ENCODE results near the gene ST8SIA5.

ST8SIA5 gene

DNA sequence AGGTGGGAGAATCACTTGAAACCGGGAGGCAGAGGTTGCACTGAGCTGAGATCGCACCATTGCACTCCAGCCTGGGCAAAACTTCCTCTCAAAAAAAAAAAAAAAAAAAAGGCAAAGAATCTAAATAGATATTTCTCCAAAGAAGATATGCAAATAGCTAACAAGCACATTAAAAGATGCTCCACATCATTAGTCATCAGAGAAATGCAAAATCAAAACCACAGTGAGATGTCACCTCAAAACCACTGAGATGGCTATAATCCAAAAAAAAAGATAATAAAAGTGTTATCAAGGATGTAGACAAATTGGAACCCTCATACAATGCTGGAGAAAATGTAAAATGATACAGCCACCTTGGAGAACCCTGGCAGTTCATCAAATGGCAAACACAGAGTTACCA lies 8.4 kb downstream of the ST8SIA5 start:
- no peak for DNase-seq (ENCODE audit: low read depth in 2 of 3, low spot score in 2 of 3)

DNA sequence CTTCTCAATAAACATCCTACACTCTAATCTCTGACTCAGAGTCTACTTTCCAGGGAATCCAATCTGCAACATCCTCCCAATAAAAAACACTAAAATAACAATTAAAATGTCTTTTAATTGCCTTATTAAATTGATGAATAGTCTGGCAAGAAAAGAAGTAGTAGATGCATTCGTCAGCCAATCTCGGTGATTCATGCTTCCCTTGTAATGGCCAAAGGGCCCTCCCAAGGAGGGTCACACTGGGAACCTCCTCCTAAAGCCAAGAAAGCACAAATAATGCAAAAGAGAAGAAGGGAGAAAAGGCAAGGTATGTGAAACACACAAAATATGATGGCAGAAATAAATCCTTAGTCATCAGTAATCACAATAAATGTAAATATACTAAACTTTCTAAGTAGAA lies 16.8 kb downstream of the ST8SIA5 start:
- no peak for DNase-seq (ENCODE audit: low read depth in 2 of 3, low spot score in 2 of 3)

DNA sequence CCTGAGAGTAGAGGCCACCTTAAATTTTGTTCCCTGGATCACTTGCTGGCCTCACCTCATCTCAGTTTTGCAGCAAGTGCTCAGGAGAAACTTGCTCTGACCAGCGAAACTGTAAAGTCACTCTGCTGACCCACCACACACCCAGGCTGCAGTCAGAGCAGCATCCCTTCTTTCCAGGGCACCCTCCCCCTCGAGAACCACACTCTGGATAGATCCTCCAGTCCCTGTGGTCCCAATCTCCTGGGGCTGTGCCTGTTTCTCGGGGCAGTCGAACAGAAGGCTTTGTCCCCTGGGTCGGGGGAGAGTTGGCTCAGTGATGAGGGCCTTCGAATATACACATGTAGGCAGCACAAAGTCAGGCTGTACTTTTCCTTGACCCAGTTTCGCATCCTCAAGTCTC lies 18.4 kb downstream of the ST8SIA5 start:
- DNase-seq (ENCODE audit: low read depth in 2 of 3, low spot score in 2 of 3), result no peak

DNA sequence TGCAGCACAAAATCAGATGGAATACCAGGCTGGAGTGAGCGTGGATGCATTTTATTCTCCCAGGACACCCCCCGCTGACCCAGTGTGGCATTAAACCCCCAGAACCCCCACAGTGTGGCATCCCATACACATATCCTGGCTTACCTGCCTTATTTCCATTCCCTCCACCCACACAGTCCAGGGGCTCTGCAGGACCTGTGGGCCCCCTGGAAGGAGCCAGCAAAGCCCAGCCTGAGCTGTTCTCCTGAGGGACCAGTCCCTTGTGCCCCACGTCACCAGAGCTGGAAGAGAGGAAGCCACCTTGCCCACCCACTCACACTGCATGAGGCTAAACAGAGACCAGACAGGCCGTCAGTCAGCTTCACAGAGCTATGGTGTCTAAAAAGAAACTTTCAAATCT lies 20.1 kb downstream of the ST8SIA5 start:
- DNase-seq (ENCODE audit: low read depth in 2 of 3, low spot score in 2 of 3), result no peak

DNA sequence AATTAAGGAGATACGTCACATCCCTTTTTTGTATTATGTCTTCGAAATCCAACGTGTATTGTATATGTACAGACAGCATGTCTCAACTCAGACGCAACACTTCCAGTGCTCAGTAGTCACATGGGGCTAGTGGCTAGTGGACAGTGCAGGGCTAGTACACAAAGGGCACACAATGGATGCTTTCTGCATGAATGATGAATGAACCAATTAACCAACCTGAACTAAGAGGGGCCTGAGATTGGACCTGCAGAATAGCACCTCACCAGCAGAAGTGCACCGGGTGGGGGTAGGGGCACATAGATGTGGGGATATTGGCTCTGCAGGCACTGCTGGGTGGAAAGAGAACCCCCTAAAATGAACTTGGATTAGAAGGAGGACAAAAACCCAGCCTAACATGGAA lies 20.7 kb downstream of the ST8SIA5 start:
- no peak for DNase-seq (ENCODE audit: low read depth in 2 of 3, low spot score in 2 of 3)

DNA sequence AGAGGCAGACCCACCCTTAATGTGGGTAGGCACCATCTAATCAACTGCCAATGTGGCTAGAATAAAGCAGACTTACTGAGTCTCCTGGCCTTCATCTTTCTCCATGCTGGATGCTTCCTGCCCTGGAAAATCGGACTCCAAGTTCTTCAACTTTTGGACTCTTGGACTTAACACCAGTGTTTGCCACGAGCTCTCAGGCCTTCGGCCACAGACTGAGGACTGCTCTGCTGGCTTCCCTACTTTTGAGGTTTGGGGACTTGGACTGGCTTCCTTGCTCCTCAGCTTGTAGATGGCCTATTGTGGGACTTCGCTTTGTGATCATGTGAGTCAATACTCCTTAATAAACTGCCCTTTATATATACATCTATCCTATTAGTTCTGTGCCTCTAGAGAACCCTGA lies 21.9 kb downstream of the ST8SIA5 start:
- no peak for DNase-seq (ENCODE audit: low read depth in 2 of 3, low spot score in 2 of 3)

DNA sequence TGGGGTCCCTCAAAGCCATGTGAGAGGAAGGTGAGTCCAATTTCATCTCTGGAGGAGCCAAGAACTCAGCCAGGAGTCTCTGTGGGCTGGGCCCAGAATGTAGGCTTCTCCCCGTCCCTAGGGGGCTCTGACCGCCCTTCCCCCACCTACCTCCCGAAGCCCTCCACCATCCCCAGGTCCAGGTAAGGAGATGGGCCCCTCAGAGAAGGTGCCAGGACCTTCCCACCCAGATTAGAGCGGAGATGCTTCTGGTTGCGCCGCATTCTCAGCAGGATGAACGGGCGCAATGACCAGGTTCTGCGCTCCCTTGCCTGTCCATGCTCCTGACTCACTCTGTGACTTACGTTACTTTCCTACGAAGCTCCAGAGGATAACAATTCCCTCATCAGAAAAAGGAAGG lies 23.0 kb downstream of the ST8SIA5 start:
- no peak for DNase-seq (ENCODE audit: low read depth in 2 of 3, low spot score in 2 of 3)

DNA sequence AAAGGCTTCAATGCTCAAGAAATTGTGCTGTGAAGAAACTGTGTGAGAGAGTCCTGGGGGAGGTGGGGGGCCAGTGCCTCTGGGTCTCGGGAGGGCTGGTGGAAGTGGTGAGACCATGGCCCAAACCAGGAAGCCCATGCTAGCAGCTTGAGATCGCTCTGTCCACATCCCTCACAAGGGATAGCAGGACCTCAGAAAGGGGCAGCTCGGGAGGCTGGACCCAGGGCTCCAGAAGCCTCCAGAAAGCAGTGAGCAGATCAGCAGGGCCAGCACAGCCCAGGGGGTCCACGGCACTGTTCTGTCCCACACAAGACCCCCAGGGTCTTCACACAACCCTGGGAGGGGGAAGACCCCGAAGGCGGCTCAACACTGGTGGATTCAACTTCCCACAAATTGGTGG lies 24.1 kb downstream of the ST8SIA5 start:
- DNase-seq (ENCODE audit: low read depth in 2 of 3, low spot score in 2 of 3), result no peak

DNA sequence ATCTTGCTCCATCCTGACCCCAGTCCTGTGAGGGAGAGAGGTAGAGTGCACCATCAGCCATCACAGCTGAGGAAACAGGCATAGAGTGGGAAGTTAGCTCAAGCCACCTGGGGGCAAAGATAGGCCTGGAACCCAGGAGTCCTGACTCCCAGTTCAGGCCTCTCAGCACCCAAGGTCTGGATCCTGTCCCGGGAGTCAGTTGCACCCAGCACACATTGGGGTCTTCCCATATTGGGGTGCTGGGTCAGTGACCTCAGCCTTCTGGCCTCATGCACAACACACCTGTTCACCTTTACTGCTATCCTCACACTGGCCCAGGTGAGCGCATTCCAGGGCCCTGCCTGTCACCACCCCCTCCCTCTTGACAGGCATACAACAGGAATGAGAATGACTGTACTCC lies 24.7 kb downstream of the ST8SIA5 start:
- no peak for DNase-seq (ENCODE audit: low read depth in 2 of 3, low spot score in 2 of 3)

DNA sequence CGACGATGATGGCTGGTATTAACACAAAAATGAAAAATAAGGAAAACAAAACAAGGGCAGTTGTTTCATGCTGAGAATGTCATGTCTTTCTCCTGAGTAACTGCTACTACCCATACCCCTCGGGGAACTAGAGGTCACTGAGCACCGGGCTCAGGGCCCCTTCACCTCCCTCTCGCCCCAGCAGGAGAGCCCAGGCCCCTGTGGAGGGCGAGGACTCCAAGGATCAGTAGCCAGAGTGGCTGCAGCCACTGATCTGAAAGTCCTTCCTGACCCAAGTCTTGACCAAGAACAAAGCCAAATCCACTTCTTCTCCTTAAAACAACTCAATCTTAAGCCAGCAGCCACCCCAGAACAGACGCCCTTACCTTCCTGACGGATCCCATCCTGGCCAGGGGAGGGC lies 25.5 kb downstream of the ST8SIA5 start:
- DNase-seq (ENCODE audit: low read depth in 2 of 3, low spot score in 2 of 3), result no peak

DNA sequence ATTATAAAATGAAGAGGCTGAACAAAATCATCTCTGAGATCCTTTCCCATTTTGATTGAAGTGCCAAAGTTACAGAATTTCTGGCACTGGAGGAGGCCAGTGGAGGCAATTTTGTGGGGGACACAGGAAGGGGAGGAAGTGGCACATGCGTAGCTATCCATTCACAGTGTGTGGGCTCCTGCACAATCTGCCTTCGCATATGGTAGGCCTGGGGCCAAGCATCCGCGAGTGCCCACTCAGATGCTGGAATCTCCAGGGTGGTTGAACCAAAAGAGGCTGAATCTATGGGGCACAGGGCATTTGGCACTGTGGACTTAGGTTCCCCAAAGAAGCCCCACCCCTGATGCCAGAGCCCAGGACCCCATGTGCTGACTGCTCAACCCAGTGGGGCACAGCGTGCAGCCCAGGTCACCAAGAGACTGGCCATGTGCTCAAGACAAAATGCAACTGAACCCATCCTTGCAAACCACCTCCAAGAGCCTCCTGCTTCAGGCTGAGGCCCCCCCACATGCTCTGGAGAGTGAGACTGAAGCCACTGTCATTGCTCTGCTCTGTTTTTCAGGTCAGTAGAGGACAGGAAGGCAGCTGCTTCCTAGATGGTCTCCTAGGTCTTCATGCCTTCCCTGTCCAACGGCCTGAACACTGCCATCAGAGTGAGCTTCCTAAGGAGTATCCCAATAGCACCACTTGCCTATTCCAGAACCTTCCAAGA lies 28.5 kb downstream of the ST8SIA5 start:
- DNase-seq (ENCODE audit: low read depth in 2 of 3, low spot score in 2 of 3), result no peak

DNA sequence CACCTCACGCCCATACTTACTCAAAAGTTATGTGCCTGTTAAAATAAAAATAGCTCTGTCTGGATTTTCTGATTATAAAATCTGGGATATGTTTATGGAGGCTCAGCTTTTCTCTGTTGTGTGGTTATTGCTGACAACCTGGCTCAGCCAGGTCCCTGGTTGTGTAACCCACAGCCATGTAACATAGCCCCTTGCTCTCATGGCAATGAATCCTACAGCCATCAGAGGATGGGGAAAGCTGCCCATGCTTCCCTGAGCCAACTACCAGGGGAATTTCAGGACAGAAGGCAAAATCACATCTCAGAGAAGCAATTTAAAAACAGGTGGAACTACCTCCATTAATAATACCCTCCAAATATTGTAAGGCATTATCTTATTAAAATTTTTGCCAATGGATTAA lies 29.7 kb downstream of the ST8SIA5 start:
- DNase-seq (ENCODE audit: low read depth in 2 of 3, low spot score in 2 of 3), result no peak

DNA sequence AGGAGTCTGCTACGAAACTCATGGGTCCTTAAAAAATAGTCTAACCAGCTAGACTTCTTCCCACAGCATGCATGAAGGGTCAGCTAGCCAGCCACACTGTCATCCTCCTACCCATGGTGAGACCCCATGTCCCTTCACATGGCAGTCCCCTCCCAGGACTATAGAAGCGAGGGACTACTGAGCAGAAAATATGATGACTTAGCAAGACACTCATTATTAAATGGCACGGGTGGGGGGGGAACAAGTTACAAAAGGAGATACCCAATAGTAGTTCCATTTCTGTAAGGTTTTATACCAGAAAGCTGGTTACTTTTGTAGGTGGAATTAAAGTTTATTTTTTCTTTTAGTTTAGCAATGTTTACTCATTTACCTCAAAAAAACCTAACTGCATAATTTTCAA lies 31.5 kb downstream of the ST8SIA5 start:
- DNase-seq (ENCODE audit: low read depth in 2 of 3, low spot score in 2 of 3), result no peak

DNA sequence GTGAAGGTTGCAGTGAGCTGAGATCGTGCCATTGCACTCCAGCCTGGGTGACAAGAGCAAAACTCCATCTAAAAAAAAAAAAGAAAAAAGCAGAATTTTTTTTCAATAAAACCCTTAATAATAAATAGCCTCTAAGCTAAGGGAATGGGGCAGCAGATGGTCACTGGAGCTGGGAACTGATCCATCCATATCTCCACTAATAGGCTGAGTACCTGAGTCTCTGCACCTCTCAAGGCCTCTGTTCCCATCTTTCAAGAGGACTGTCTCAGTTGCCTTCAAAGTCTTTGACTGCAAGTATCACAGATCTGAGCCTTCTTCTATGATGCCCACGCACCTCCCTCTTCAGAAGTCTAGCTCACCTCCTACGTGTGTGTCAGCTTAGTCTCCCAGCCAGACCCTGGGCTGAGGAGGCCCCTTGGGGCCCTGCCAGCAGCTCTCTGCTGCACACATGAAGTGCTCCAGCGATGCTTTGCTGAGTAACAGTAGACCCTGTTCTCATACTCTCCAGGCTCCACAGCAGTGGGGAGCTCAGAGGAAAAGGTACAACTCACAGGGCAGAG lies 32.9 kb downstream of the ST8SIA5 start:
- DNase-seq (ENCODE audit: low read depth in 2 of 3, low spot score in 2 of 3), result no peak

DNA sequence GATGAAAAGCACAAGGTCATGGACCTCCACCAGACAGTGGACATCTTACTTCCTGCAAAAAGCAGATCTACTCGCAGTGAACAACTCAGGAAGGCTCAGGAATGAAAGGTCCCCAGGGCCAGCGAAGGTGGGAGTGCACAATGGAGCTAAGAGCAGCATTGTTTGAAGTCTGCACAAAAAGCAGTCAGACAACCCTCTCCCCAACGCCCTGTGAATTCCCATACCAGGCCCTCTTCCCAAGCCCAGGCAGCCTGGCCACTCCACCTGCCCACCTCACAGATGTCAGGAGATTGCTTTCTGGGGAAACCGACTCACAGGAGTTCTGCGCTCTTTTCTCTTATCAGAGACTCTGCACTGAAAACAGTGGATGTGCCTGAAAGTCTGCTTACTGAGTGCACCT lies 34.8 kb downstream of the ST8SIA5 start:
- DNase-seq (ENCODE audit: low read depth in 2 of 3, low spot score in 2 of 3), result no peak

DNA sequence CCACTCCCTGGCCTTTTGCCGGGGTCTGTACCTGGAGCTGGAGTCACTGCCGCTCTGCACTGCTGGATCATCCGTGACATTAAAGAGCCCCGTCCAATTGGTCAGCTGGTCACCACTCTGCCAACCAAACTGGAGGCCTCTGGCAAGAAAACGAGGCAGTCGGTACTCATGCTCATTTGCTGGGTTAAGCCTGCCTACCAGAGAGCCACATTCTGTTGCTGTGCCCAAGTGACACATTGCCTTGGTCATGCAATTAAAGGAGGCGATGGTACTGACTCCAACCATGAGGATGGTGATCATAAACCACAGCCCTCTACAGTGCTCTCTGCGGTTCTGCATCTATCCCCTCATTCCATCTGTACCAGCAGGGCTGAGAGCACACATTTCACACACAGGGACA lies 35.5 kb downstream of the ST8SIA5 start:
- no peak for DNase-seq (ENCODE audit: low read depth in 2 of 3, low spot score in 2 of 3)

DNA sequence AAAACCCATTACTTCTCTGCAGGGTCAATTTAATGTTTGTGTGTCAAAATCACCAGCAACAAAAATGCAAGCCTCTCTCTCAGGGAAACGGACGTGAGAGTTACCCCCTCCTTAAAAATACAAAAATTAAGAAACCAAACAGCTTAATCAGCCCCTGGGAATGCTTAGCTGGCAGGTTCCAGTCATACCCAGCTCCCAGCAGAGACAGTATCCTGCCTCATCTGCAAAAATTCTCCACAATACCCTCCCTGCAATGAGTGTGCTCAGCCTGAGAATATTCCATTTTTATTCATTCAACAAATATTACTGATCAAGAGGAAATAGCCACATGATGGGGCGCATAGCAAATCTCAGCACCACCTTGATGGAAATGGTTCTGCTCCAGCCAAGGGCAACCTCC lies 36.3 kb downstream of the ST8SIA5 start:
- DNase-seq (ENCODE audit: low read depth in 2 of 3, low spot score in 2 of 3), result no peak

DNA sequence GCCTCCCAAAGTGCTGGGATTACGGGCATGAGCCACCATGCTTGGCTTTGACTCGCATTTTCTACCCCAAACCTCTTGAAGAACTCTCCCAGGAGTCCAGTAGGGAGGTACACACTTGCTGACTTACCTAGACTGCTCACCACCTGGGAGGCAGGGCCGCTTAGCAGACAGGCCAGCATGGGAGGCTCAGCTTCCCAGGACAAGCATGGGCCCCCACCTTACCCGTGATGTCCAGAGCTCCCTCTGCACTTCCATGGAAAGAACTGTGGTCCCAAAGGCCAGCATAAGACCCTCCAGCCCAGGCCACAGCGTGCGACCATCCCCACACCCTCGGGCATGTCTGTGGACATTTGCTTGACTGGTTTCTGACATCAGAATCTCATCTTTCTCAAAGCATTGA lies 36.8 kb downstream of the ST8SIA5 start:
- no peak for DNase-seq (ENCODE audit: low read depth in 2 of 3, low spot score in 2 of 3)

DNA sequence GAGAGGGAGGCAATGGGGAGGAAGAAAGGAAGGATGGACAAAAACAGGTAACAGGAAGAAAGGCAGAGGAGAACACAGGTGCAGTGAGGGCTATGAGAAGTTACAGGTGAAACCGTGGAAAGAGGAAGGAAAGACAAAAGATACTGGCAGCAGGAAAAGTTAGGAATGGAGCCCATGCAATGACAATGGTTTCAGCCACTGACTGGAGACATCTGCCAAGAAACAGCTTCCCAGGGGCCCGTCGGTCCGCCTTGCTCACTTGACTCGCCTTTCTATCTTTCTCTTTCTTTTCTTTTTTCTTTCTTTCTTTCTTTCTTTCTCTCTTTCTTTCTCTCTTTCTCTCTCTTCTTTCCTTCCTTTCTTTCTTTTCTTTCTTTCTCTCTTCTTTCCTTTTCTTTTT lies 37.5 kb downstream of the ST8SIA5 start:
- no peak for DNase-seq (ENCODE audit: low read depth in 2 of 3, low spot score in 2 of 3)

DNA sequence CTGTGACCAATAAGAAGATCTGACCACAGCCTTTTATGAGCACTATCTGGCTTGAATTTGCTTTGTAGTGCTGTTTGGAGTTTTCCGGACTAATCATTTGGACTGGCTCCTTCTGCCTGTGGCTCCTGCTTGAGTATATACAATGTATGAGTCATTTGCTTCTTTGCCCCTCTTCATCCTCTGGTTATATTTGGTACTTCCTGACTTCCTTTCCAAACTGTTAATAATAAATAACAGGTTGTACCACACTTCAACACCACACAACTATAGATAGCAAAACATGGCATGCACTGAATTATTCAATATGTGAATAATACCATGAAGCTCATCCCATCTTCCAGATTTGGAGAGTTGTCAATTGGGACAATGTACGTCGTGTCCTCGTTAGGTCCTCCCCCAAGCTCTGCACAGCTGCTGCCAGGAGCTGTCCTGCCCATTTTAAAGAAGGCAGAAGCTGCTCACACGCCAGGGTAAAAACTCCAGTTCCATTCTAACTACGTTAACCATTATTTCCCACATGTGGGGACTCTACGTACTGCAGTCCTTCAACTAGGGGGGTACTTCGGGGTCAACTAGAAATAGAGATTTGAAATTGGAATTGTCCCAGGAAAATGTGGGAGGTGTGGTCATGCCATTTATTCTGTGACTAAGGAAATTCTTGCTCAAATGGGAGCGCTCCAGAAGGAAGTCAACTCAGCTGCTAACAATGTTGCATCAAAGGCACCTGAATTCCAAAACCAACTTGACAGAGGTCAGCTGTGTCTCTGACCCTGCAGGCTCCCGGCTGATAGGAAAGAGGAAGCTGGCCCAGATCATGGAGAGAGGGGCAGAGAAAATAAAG lies 38.1 kb downstream of the ST8SIA5 start:
- no peak for DNase-seq (ENCODE audit: low read depth in 2 of 3, low spot score in 2 of 3)

DNA sequence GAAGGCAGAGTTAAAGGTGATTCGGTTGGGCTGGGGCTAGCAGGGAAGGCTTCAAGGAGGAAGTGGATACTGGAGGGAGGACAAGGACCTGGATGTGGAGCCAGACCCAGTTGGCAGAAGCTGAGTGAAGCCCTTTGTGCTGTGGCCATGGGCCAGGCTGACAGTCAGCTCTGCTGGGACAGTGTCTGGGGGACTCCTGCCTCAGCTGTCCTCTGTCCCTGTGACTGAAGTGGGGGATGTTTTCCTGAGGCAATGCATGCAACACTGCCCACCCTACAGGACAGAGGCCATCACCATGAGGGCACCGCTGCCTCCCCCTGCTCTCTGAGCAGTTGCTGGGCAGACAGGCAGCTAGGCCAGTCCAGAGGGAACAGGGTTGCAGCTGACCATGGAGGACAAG lies 40.0 kb downstream of the ST8SIA5 start:
- no peak for DNase-seq (ENCODE audit: low read depth in 2 of 3, low spot score in 2 of 3)

DNA sequence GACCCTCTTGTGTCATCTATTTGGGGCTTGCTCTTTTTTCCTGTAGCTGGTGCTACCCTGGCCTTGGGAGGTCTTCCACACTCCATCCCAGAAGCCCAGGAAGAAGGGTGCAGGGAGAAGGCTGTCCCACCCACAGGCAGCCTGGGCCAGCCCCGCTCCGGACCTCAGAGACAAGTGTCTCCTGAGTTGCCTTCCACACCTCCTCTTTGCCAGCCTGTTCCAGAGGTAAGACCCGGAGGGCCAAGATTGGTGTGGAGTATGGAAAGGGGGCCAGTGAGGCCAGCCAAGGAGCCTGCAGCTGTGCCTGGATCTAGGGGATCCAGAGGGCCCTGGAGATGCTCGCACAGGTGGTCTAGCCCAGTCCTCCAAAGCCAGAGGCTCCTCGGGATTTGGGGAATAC lies 40.5 kb downstream of the ST8SIA5 start:
- DNase-seq (ENCODE audit: low read depth in 2 of 3, low spot score in 2 of 3), result no peak

DNA sequence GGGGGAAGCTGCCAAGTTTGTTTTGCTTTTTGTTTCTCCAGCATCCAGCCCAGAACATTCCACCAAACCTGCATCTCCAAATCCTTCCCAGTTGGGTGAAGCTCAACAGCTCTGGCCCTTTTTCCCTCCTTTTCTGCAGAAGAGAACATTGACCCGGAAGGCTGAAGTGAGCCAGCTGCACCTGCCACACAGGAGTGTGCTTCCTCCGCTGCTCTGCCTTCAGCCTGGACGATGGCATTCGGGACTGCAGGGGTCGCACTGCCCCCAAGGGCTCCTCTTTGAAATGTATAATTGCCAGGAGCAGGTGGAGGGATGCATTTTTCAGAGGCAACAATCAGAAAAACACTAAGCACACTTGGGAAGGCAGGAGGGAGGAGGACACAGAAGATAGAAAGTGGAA lies 41.8 kb downstream of the ST8SIA5 start:
- DNase-seq (ENCODE audit: low read depth in 2 of 3, low spot score in 2 of 3), result no peak
